ENCODE data around the gene DDAH1.

DDAH1 gene

DNA sequence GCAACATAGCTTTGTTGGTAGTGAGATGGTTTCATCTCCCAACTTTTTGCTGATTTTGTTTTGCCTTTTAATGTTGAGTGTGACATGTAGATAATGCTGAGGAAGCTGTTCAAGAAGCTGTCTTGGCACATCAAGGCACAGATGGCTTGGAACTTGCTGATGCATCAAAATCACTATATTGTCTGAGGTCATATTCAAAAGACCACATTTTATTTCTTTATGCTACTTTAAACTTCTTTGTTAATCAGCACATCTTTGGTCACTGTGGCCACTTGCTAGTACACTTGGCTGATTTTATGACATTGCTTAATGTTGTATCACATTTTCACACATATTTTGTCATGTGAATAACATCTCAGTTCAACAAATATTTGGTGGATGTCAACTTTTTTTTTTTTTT is 101.4 kb downstream of the DDAH1 start:
- Histone ChIP-seq H3K4me3 (ENCODE audit: low read depth, low read length) (no peak overlapping the region), H3K9ac (ENCODE audit: low read depth, low read length) (no peak overlapping the region), H3K4me1 (ENCODE audit: control insufficient read depth, insufficient read depth, low read length) (no peaks in the 10 kb centered on the region), H3K36me3 (ENCODE audit: control insufficient read depth, insufficient read depth, low read length) (no peaks in the 10 kb centered on the region), H3K27me3 (ENCODE audit: control insufficient read depth, insufficient read depth, low read length) (no peaks in the 10 kb centered on the region), H3K9me3 (ENCODE audit: control insufficient read depth, insufficient read depth, low read length) (no peaks in the 10 kb centered on the region)

DNA sequence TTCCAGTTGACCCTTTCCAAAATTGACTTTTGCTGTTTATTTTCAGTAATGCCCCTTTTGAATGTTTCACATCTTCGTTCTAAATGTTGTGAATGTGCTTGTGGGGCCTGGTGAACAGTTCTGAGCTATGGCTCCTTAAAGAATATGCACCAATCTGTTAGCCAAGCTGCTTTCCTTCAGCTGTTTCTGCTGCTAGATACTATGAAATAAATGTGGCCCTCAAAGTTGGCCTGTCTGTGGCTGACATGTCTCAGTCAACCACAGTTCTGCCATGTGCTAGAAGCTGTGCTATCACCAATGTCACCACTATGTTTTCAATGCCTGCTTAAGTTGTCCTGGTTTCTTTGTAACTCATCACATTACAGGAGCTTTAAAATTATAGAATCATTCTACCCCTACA is 101.9 kb downstream of the DDAH1 start:
- H3K9ac ChIP-seq (ENCODE audit: low read depth, low read length), result no peak overlapping the region
- no peaks in the 10 kb centered on the region for H3K36me3 ChIP-seq (ENCODE audit: control insufficient read depth, insufficient read depth, low read length)
- H3K4me1 ChIP-seq (ENCODE audit: control insufficient read depth, insufficient read depth, low read length), result no peaks in the 10 kb centered on the region
- no peaks in the 10 kb centered on the region for H3K27me3 ChIP-seq (ENCODE audit: control insufficient read depth, insufficient read depth, low read length)
- H3K9me3 ChIP-seq (ENCODE audit: control insufficient read depth, insufficient read depth, low read length), result no peaks in the 10 kb centered on the region
- no peak overlapping the region for H3K4me3 ChIP-seq (ENCODE audit: low read depth, low read length)

- no peaks in the 10 kb centered on the region for H3K9me3 ChIP-seq (ENCODE audit: control insufficient read depth, insufficient read depth, low read length)
- no peak overlapping the region for H3K9ac ChIP-seq (ENCODE audit: low read depth, low read length)
- no peaks in the 10 kb centered on the region for H3K36me3 ChIP-seq (ENCODE audit: control insufficient read depth, insufficient read depth, low read length)
- H3K4me1 ChIP-seq (ENCODE audit: control insufficient read depth, insufficient read depth, low read length), result no peaks in the 10 kb centered on the region
- H3K27me3 ChIP-seq (ENCODE audit: control insufficient read depth, insufficient read depth, low read length), result no peaks in the 10 kb centered on the region
- H3K4me3 ChIP-seq (ENCODE audit: low read depth, low read length), result no peak overlapping the region
Measured at GRCh38 chr1:85361606-85362296, 103.2 kb downstream of the DDAH1 start.

DNA sequence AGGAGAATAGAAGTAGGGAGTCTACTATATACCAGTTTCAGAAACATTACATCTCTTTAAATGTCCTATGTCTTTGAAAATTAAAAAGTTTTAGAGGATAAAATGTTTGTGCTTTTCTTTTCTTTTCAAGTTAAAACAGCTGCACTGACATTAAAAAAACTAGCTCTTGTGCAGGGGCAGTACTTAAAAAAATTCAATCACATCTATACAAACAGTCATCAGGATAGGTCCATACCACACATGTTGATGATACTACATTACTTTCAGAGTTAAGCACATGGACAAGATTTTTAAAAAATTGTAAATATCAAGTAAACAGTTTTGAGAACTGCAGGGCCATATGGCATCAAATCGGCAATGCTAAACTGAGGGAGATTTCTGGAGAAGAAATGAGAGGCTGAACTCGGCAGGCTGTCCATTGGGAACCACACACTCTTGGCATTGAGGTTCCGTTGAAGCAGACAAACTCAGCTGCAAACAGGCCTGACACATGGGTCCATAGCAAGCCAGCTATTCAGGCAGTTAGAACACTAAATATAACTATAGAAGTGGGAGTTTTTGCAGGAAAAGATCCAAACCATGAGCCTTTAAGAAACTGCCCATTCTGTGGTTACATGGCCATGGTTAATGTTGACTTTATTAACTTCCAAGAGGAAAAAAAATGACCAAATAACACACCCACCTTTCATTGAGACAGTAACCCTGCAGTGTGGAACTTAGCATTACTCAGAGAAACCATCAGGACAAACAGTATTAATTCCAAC is 104.0 kb downstream of the DDAH1 start:
- no peaks in the 10 kb centered on the region for H3K4me1 ChIP-seq (ENCODE audit: control insufficient read depth, insufficient read depth, low read length)
- H3K36me3 ChIP-seq (ENCODE audit: control insufficient read depth, insufficient read depth, low read length), result no peaks in the 10 kb centered on the region
- H3K9me3 ChIP-seq (ENCODE audit: control insufficient read depth, insufficient read depth, low read length), result no peaks in the 10 kb centered on the region
- H3K9ac ChIP-seq (ENCODE audit: low read depth, low read length), result no peak overlapping the region
- H3K4me3 ChIP-seq (ENCODE audit: low read depth, low read length), result no peak overlapping the region
- H3K27me3 ChIP-seq (ENCODE audit: control insufficient read depth, insufficient read depth, low read length), result no peaks in the 10 kb centered on the region

GRCh38 chr1:85359874-85360721 is 104.9 kb downstream of the DDAH1 start:
- Histone ChIP-seq H3K9me3 (ENCODE audit: control insufficient read depth, insufficient read depth, low read length) (no peaks in the 10 kb centered on the region), H3K27me3 (ENCODE audit: control insufficient read depth, insufficient read depth, low read length) (no peaks in the 10 kb centered on the region), H3K4me1 (ENCODE audit: control insufficient read depth, insufficient read depth, low read length) (no peaks in the 10 kb centered on the region), H3K4me3 (ENCODE audit: low read depth, low read length) (no peak overlapping the region), H3K9ac (ENCODE audit: low read depth, low read length) (no peak overlapping the region), H3K36me3 (ENCODE audit: control insufficient read depth, insufficient read depth, low read length) (no peaks in the 10 kb centered on the region)

GRCh38 chr1:85358702-85359438 is 106.1 kb downstream of the DDAH1 start:
- Histone ChIP-seq H3K4me1 (ENCODE audit: control insufficient read depth, insufficient read depth, low read length) (no peaks in the 10 kb centered on the region), H3K27me3 (ENCODE audit: control insufficient read depth, insufficient read depth, low read length) (no peaks in the 10 kb centered on the region), H3K9me3 (ENCODE audit: control insufficient read depth, insufficient read depth, low read length) (no peaks in the 10 kb centered on the region), H3K36me3 (ENCODE audit: control insufficient read depth, insufficient read depth, low read length) (no peaks in the 10 kb centered on the region), H3K9ac (ENCODE audit: low read depth, low read length) (no peak overlapping the region), H3K4me3 (ENCODE audit: low read depth, low read length) (no peak overlapping the region)

DNA sequence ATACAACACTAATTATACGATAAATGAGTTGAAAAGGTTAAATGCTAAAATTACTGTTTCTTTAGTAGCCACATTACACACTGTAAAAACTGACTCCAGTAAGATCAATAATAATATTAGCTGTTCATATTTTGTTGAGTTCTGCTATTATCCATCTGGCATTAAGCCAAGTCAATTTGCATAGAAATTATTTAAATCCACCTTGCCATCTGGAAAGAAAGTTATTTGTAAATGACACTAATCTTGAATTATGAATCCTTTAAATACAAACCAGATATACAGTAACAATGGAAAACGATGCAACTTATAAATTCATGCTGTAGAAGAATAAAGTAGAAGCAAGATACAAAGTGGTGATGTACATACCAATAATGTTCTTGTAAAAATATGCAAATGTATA is 107.1 kb downstream of the DDAH1 start:
- Histone ChIP-seq H3K36me3 (ENCODE audit: control insufficient read depth, insufficient read depth, low read length) (no peaks in the 10 kb centered on the region), H3K4me1 (ENCODE audit: control insufficient read depth, insufficient read depth, low read length) (no peaks in the 10 kb centered on the region), H3K9ac (ENCODE audit: low read depth, low read length) (no peak overlapping the region), H3K4me3 (ENCODE audit: low read depth, low read length) (no peak overlapping the region), H3K27me3 (ENCODE audit: control insufficient read depth, insufficient read depth, low read length) (no peaks in the 10 kb centered on the region), H3K9me3 (ENCODE audit: control insufficient read depth, insufficient read depth, low read length) (no peaks in the 10 kb centered on the region)

GRCh38 chr1:85356130-85356529 is 108.8 kb downstream of the DDAH1 start:
- no peaks in the 10 kb centered on the region for H3K9me3 ChIP-seq (ENCODE audit: control insufficient read depth, insufficient read depth, low read length)
- no peaks in the 10 kb centered on the region for H3K27me3 ChIP-seq (ENCODE audit: control insufficient read depth, insufficient read depth, low read length)
- H3K9ac ChIP-seq (ENCODE audit: low read depth, low read length), result no peak overlapping the region
- H3K4me3 ChIP-seq (ENCODE audit: low read depth, low read length), result no peak overlapping the region
- H3K4me1 ChIP-seq (ENCODE audit: control insufficient read depth, insufficient read depth, low read length), result no peaks in the 10 kb centered on the region
- no peaks in the 10 kb centered on the region for H3K36me3 ChIP-seq (ENCODE audit: control insufficient read depth, insufficient read depth, low read length)

DNA sequence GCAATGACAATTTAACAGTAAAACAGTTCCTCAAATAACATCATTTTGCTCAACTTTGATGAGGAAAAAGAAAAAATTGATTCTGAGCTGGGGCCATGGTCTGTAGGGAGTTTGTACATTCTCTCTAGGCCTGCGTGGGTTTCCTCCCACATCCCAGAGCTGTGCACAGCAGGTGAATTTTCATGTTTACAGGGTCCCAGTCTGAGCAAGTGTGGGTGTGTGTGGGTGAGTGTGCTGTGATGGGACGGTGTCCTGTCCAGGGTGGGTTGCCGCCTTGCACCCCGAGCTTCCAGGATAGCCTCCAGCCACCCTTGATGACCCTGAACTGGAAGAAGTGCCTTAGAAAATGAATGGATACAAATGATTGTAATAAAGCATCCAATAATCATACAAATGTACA is 112.9 kb downstream of the DDAH1 start:
- no peaks in the 10 kb centered on the region for H3K27me3 ChIP-seq (ENCODE audit: control insufficient read depth, insufficient read depth, low read length)

GRCh38 chr1:85351202-85351828 is 113.6 kb downstream of the DDAH1 start:
- Histone ChIP-seq H3K4me1 (ENCODE audit: control insufficient read depth, insufficient read depth, low read length) (no peaks in the 10 kb centered on the region), H3K9me3 (ENCODE audit: control insufficient read depth, insufficient read depth, low read length) (no peaks in the 10 kb centered on the region), H3K9ac (ENCODE audit: low read depth, low read length) (no peak overlapping the region), H3K27me3 (ENCODE audit: control insufficient read depth, insufficient read depth, low read length) (no peaks in the 10 kb centered on the region), H3K4me3 (ENCODE audit: low read depth, low read length) (no peak overlapping the region), H3K36me3 (ENCODE audit: control insufficient read depth, insufficient read depth, low read length) (no peaks in the 10 kb centered on the region)

More for the DNA sequence above, 112.9 kb downstream of the DDAH1 start:
- Histone ChIP-seq H3K9ac (ENCODE audit: low read depth, low read length) (no peak overlapping the region), H3K4me1 (ENCODE audit: control insufficient read depth, insufficient read depth, low read length) (no peaks in the 10 kb centered on the region), H3K36me3 (ENCODE audit: control insufficient read depth, insufficient read depth, low read length) (no peaks in the 10 kb centered on the region), H3K9me3 (ENCODE audit: control insufficient read depth, insufficient read depth, low read length) (no peaks in the 10 kb centered on the region), H3K4me3 (ENCODE audit: low read depth, low read length) (no peak overlapping the region)

GRCh38 chr1:85349224-85349623 is 115.7 kb downstream of the DDAH1 start:
- no peak overlapping the region for H3K4me3 ChIP-seq (ENCODE audit: low read depth, low read length)
- H3K9ac ChIP-seq (ENCODE audit: low read depth, low read length), result no peak overlapping the region
- no peaks in the 10 kb centered on the region for H3K27me3 ChIP-seq (ENCODE audit: control insufficient read depth, insufficient read depth, low read length)
- peaks cover 4% of the 10 kb centered on the region for H3K4me1 ChIP-seq (ENCODE audit: control insufficient read depth, insufficient read depth, low read length)
- no peaks in the 10 kb centered on the region for H3K9me3 ChIP-seq (ENCODE audit: control insufficient read depth, insufficient read depth, low read length)
- H3K36me3 ChIP-seq (ENCODE audit: control insufficient read depth, insufficient read depth, low read length), result no peaks in the 10 kb centered on the region
